Measurements from ENCODE around the gene PRDM11.

GRCh38 chr11:45204761-45205160 is 58.3 kb downstream of the PRDM11 start:
- TF ChIP-seq CTCF (IDR thresholded peaks at IDR 0.05; ENCODE audit: borderline replicate concordance, extremely low read depth, low read length, poor library complexity, severe bottlenecking) = no peak
- TF ChIP-seq EZH2 (IDR thresholded peaks at IDR 0.05; ENCODE audit: borderline replicate concordance, low read depth, low read length, severe bottlenecking) = no peak

Measured in DND-41 (cell line).